Gastroesophageal sphincter (tissue), 4 donors: Measurements from ENCODE around the gene PARP8. TPM values are rescaled to one million over a fixed set of nuclear protein-coding genes. Genes with fewer than 3 reads are reported as not detected.

Experiments
- ATAC-seq: fragments of 150-250 bp; one replicate; pipeline ENCODE4 v1.9.1; 2016; ENCODE audit warnings: mild to moderate bottlenecking, moderate library complexity
- H3K27ac ChIP-seq, 4 donors: fragments of 200-600 bp; sonication (generic) in 3 of 4; 1 replicate in 3 of 4; 2 replicates in 1 of 4; pipeline ENCODE4 v1.5.1; 2016 to 2019
- H3K27me3 ChIP-seq: fragments of 200-600 bp; sonication (generic); one replicate; pipeline ENCODE4 v1.5.1; 2019
- H3K36me3 ChIP-seq, 2 donors: fragments of 200-600 bp; sonication (generic); one replicate each; pipeline ENCODE4 v1.5.1; 2019; ENCODE audit warnings: control low read depth in 1 of 2
- H3K4me1 ChIP-seq, 3 donors: fragments of 200-600 bp; sonication (generic); 1 replicate in 2 of 3; 2 replicates in 1 of 3; pipeline ENCODE4 v1.5.1; 2016 to 2019; ENCODE audit warnings: control low read depth in 2 of 3
- H3K4me3 ChIP-seq, 2 donors: fragments of 200-600 bp; sonication (generic); one replicate each; pipeline ENCODE4 v1.5.1; 2019; ENCODE audit warnings: mild to moderate bottlenecking in 1 of 2, moderate library complexity in 1 of 2
- H3K9me3 ChIP-seq, 3 donors: fragments of 200-600 bp; sonication (generic); one replicate each; pipeline ENCODE4 v1.5.1; 2017 to 2019; ENCODE audit warnings: control low read depth in 2 of 3
- EP300 ChIP-seq: sonication (generic); formaldehyde crosslinking; IDR thresholded peaks from one replicate; pipeline ENCODE4 v1.6.1; 2017; ENCODE audit warnings: antibody characterized with exemption, mild to moderate bottlenecking
- POLR2A ChIP-seq, 2 donors: fragments of 450-650 bp; IDR thresholded peaks; one replicate each; pipeline ENCODE4 v1.6.1; 2017; ENCODE audit warnings: antibody characterized with exemption in 2 of 2, mild to moderate bottlenecking in 2 of 2, moderate library complexity in 1 of 2
- POLR2AphosphoS5 ChIP-seq: sonication (generic); formaldehyde crosslinking; IDR thresholded peaks from one replicate; pipeline ENCODE4 v1.6.1; 2017; ENCODE audit warnings: antibody characterized with exemption
- WGBS, 2 donors: methylation state at CpG; one replicate each; pipeline ENCODE4 v1.1.5; 2018; ENCODE audit warnings: low coverage in 1 of 2; 5-methylcytosine and 5-hydroxymethylcytosine counted together
- total RNA-seq, 4 donors: library from RNA; depleted of rRNA; stranded (reverse); fragments of >200 nt; gene quantifications; one replicate each; pipeline ENCODE4 v1.1.0, GENCODE V29; 2016
- TF ChIP-seq, protein P1 (sequence below), 4 experiments: fragments of 200-600 bp in 2 of 4; fragments of 450-650 bp in 2 of 4; sonication (generic) in 1 of 4; IDR thresholded peaks; one replicate each; pipeline ENCODE4 v1.5.1; 2017 to 2019; ENCODE audit warnings: antibody characterized with exemption in 4 of 4, mild to moderate bottlenecking in 2 of 4, moderate library complexity in 2 of 4

The PARP8 gene
- total RNA-seq, 4 donors from 2014 or later, result 3.9 to 43.1 (median 24.8) TPM

DNA sequence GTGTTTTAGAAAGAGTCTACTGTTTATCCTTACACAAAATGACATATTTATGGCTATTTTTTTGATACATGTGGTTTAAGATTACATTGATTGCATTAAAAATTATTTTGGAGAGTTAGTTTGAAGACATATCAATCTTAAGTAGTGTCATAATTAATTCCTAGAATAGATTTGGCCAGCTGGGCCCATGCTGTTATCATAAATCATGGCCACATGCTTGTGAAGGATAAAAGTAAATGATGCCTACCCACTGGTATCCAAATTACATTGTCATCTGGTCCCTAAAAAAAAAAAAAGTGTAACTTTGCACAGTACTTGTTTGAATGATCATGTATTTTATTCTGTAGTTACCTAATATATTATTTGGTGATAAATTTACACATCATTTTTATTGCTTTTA lies 96.9 kb downstream of the PARP8 start:
- Histone ChIP-seq H3K36me3 (peaks cover 0 to 8% of the 10 kb centered on the region in 2 donors), H3K27me3 (no peaks in the 10 kb centered on the region), H3K9me3 (no peaks in the 10 kb centered on the region), H3K4me3 (no peak overlapping the region), H3K4me1 (no peaks in the 10 kb centered on the region), H3K27ac (no peak overlapping the region)
- no peak for TF ChIP-seq POLR2A (IDR thresholded peaks at IDR 0.05)
- TF ChIP-seq, protein P1, sequence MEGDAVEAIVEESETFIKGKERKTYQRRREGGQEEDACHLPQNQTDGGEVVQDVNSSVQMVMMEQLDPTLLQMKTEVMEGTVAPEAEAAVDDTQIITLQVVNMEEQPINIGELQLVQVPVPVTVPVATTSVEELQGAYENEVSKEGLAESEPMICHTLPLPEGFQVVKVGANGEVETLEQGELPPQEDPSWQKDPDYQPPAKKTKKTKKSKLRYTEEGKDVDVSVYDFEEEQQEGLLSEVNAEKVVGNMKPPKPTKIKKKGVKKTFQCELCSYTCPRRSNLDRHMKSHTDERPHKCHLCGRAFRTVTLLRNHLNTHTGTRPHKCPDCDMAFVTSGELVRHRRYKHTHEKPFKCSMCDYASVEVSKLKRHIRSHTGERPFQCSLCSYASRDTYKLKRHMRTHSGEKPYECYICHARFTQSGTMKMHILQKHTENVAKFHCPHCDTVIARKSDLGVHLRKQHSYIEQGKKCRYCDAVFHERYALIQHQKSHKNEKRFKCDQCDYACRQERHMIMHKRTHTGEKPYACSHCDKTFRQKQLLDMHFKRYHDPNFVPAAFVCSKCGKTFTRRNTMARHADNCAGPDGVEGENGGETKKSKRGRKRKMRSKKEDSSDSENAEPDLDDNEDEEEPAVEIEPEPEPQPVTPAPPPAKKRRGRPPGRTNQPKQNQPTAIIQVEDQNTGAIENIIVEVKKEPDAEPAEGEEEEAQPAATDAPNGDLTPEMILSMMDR (IDR thresholded peaks at IDR 0.05), result no peak
- TF ChIP-seq EP300, result no peak
- TF ChIP-seq POLR2AphosphoS5, result no peak
- ATAC-seq, result no peak

DNA sequence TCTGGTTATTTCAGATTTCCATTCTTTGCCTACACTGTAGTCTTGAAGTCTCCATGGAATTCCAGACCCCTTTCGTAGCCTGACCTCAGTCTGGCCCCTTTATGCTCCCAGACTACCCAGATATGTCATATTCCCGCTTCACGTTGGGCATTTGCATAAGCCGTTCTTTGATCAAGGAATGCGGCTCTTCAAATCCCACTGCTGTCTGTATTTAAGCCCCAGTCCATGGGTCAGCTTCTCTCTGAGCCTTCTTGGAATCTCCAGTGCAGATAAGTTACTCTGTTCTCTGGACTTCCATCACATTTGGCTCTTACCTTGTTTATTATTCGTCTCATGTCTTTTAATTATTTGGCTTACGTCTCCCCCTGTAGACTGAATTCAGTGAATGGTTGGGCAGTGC lies 97.4 kb downstream of the PARP8 start:
- ATAC-seq, result no peak
- no peak for TF ChIP-seq POLR2AphosphoS5
- TF ChIP-seq, protein P1 (IDR thresholded peaks at IDR 0.05), result no peak
- TF ChIP-seq EP300, result no peak
- TF ChIP-seq POLR2A (IDR thresholded peaks at IDR 0.05), result no peak

DNA sequence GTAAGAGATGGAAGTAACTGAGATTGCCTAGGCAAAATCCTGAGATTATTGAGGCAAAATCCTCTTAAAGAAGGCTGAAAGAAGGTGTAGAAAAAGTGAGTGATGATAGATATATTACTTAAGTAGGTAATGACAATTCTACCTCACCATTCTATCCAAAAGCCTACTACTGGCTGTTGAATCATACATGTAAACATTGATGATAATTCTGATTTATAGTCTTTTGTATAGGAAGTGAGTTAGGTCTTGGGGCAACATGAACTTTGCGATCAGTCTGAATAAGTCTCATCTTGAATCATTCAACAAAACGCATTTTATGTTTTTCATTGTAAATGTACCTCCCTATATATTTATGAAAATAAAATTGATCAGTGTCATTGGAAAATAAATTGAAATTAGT lies 99.6 kb downstream of the PARP8 start:
- 88 to 100% methylated on average over 2 of the region's 2 CpGs for WGBS, 2 donors
- Histone ChIP-seq H3K4me1 (no peaks in the 10 kb centered on the region), H3K9me3 (no peaks in the 10 kb centered on the region), H3K27ac (no peak overlapping the region), H3K27me3 (no peaks in the 10 kb centered on the region), H3K4me3 (no peak overlapping the region), H3K36me3 (peaks cover 0 to 8% of the 10 kb centered on the region in 2 donors)
- no peak for ATAC-seq
- TF ChIP-seq, protein P1 (IDR thresholded peaks at IDR 0.05), result no peak
- TF ChIP-seq EP300 (no peak), POLR2A (IDR thresholded peaks at IDR 0.05) (no peak)

More for the DNA sequence above, 97.4 kb downstream of the PARP8 start:
- no peaks in the 10 kb centered on the region for H3K27me3 ChIP-seq
- H3K36me3 ChIP-seq, result peaks cover 0 to 8% of the 10 kb centered on the region in 2 donors
- H3K9me3 ChIP-seq, result no peaks in the 10 kb centered on the region
- H3K27ac ChIP-seq, result no peak overlapping the region
- 86 to 90% methylated on average over 5 to 7 of the region's 7 CpGs for WGBS, 2 donors
- H3K4me1 ChIP-seq, result no peaks in the 10 kb centered on the region
- no peak overlapping the region for H3K4me3 ChIP-seq

DNA sequence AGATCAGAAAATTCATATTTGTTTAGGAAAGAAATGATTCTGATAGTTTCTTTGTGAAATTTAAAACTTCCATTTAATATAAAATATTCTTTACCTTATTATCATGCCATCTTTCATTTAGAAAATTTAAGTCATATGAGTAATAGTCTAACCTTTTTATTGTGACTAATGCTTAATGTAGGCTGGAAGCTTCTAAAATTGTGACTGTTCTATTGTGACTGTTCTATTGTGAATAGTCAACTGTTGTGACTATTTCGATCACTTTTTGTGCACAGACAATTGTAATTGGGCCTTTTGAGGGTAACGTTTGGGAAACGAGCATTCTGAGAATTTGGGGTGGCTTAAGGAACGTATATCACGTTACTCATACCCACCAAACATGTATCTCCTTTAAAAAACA lies 100.0 kb downstream of the PARP8 start:
- no peaks in the 10 kb centered on the region for H3K27me3 ChIP-seq
- no peak overlapping the region for H3K4me3 ChIP-seq
- no peak overlapping the region for H3K27ac ChIP-seq
- no peak for ATAC-seq
- TF ChIP-seq POLR2A (IDR thresholded peaks at IDR 0.05) (no peak), POLR2AphosphoS5 (no peak), EP300 (no peak)
- TF ChIP-seq, protein P1 (IDR thresholded peaks at IDR 0.05), result no peak
- peaks cover 0 to 8% of the 10 kb centered on the region in 2 donors for H3K36me3 ChIP-seq
- WGBS, 2 donors, result 92 to 97% methylated on average over 5 of the region's 5 CpGs
- no peaks in the 10 kb centered on the region for H3K4me1 ChIP-seq
- no peaks in the 10 kb centered on the region for H3K9me3 ChIP-seq

DNA sequence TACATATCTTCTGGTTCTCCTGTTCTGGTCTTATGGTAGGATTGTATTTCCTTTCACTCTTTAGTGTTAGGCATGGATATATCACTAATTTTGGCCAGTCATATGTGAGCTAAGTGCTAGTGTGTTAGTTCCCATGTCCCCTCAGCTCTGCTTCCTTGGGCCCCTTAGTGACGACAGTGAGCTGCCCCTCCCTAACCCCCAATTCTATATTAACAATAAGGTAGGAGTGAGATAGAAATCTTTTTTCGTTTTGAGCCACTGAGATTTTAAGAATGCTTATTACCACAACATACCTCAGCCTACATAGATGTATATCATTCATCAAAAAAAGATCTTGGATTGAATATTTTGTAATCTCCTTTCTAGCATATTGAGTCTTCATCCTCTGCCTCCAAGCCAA lies 100.5 kb downstream of the PARP8 start:
- no peak for TF ChIP-seq EP300
- TF ChIP-seq POLR2AphosphoS5, result no peak
- TF ChIP-seq, protein P1 (IDR thresholded peaks at IDR 0.05), result no peak
- no peak for TF ChIP-seq POLR2A (IDR thresholded peaks at IDR 0.05)
- H3K36me3 ChIP-seq, result peaks cover 0 to 8% of the 10 kb centered on the region in 2 donors
- no peaks in the 10 kb centered on the region for H3K9me3 ChIP-seq
- H3K27ac ChIP-seq, result no peak overlapping the region
- 71 to 81% methylated on average over 1 to 2 of the region's 2 CpGs for WGBS, 2 donors
- ATAC-seq, result no peak
- no peak overlapping the region for H3K4me3 ChIP-seq
- H3K4me1 ChIP-seq, result no peaks in the 10 kb centered on the region
- H3K27me3 ChIP-seq, result no peaks in the 10 kb centered on the region
